B cell (primary cell): ENCODE results near the gene LNX1. TPM values are rescaled to one million over a fixed set of nuclear protein-coding genes. Genes with fewer than 3 reads are reported as not detected.

Experiments used
- ATAC-seq: fragments of 200-7000 bp; cut with Tn5 transposase; one replicate; pipeline ENCODE4 v1.10.0; 2021; ENCODE audit warnings: low read depth, mild to moderate bottlenecking, moderate number of reproducible peaks, moderate library complexity
- CTCF ChIA-PET: fragments of 350-600 bp; sonication (Branson Sonifier 250); formaldehyde crosslinking; loops from one replicate; lab custom pipeline; 2021; ENCODE audit warnings: antibody characterized with exemption, inconsistent platforms; lab: Charles Lee
- POLR2A ChIA-PET: fragments of 350-600 bp; sonication (Branson Sonifier 250); formaldehyde crosslinking; loops from one replicate; lab custom pipeline; 2021; ENCODE audit warnings: antibody characterized with exemption; lab: Charles Lee
- DNase-seq: peaks from one replicate; pipeline ENCODE4 v3.0.0; 2013
- H2AFZ ChIP-seq: 2 replicates; pipeline ENCODE4 v1.6.1; 2012; ENCODE audit warnings: mild to moderate bottlenecking, low read depth, low read length; ENCODE audit not compliant: insufficient read depth, poor library complexity, severe bottlenecking
- H3K27ac ChIP-seq, 2 donors: 1 replicate in 1 of 2; 2 replicates in 1 of 2; pipeline ENCODE4 v1.5.1; 2012 to 2013; ENCODE audit warnings: low read length in 2 of 2, mild to moderate bottlenecking in 2 of 2, moderate library complexity in 1 of 2
- H3K27me3 ChIP-seq, 4 experiments: fragments of 200-600 bp in 1 of 4; sonication (generic) in 1 of 4; replicated peaks in 1 of 4; 1 replicate in 2 of 4; 2 replicates in 2 of 4; pipeline versions ENCODE4 v1.6.1 to v1.7.0; 2013 to 2016; ENCODE audit warnings: low read length in 3 of 4, mild to moderate bottlenecking in 2 of 4, mixed read lengths in 1 of 4, moderate library complexity in 1 of 4; ENCODE audit not compliant: insufficient read depth in 4 of 4, control insufficient read depth in 3 of 4; ENCODE audit errors: control extremely low read depth in 1 of 4
- H3K36me3 ChIP-seq, 2 experiments: replicated peaks in 1 of 2; 1 replicate in 1 of 2; 2 replicates in 1 of 2; pipeline versions ENCODE4 v1.6.1 to v1.7.1; 2013; ENCODE audit warnings: low read length in 1 of 2; ENCODE audit not compliant: insufficient read depth in 2 of 2, control insufficient read depth in 1 of 2; ENCODE audit errors: control extremely low read depth in 1 of 2, extremely low read depth in 1 of 2
- H3K4me1 ChIP-seq, 2 donors: fragments of 200-600 bp in 1 of 2; sonication (generic) in 1 of 2; 1 replicate in 1 of 2; 2 replicates in 1 of 2; pipeline versions ENCODE4 v1.5.1 to v1.6.1; 2013 to 2017; ENCODE audit warnings: low read length in 2 of 2; ENCODE audit not compliant: control insufficient read depth in 2 of 2, insufficient read depth in 2 of 2
- H3K4me2 ChIP-seq: replicated peaks from 2 replicates; pipeline ENCODE3; 2012; ENCODE audit warnings: mild to moderate bottlenecking, low read depth, low read length; ENCODE audit not compliant: poor library complexity, severe bottlenecking
- H3K4me3 ChIP-seq, 5 experiments: fragments of 200-600 bp in 1 of 5; sonication (generic) in 1 of 5; 1 replicate in 3 of 5; 2 replicates in 2 of 5; pipeline versions ENCODE4 v1.5.1 to v1.7.0; 2011 to 2016; ENCODE audit warnings: low read length in 4 of 5, mild to moderate bottlenecking in 4 of 5, low read depth in 2 of 5, control low read depth in 1 of 5, moderate library complexity in 1 of 5; ENCODE audit not compliant: insufficient read depth in 1 of 5; ENCODE audit errors: control extremely low read depth in 1 of 5, extremely low read depth in 1 of 5
- H3K79me2 ChIP-seq: fragments of 200-600 bp; sonication (generic); one replicate; pipeline ENCODE4 v1.6.0; 2016; ENCODE audit warnings: low read length; ENCODE audit not compliant: control insufficient read depth, insufficient read depth
- H3K9ac ChIP-seq: fragments of 200-600 bp; sonication (generic); 2 replicates; pipeline ENCODE4 v1.6.1; 2017; ENCODE audit warnings: mild to moderate bottlenecking, low read length, moderate library complexity
- H3K9me3 ChIP-seq, 3 donors: one replicate each; pipeline versions ENCODE4 v1.6.1 to v1.7.1; 2013; ENCODE audit warnings: low read length in 2 of 3; ENCODE audit not compliant: control insufficient read depth in 2 of 3, insufficient read depth in 1 of 3; ENCODE audit errors: control extremely low read depth in 1 of 3
- H4K20me1 ChIP-seq: 2 replicates; pipeline ENCODE4 v1.6.0; 2012; ENCODE audit warnings: mild to moderate bottlenecking, low read length; ENCODE audit not compliant: insufficient read depth, control insufficient read depth, poor library complexity, severe bottlenecking
- H3K27ac Mint-ChIP-seq: one replicate; pipeline ENCODE4 v1.8.0; 2021; ENCODE audit warnings: mixed read lengths
- H3K27me3 Mint-ChIP-seq: one replicate; pipeline ENCODE4 v1.8.0; 2021; ENCODE audit warnings: mixed read lengths
- H3K4me1 Mint-ChIP-seq: one replicate; pipeline ENCODE4 v1.8.0; 2021; ENCODE audit warnings: mixed read lengths
- H3K4me3 Mint-ChIP-seq: one replicate; pipeline ENCODE4 v1.8.0; 2021; ENCODE audit warnings: mixed read lengths
- H3K9me3 Mint-ChIP-seq: one replicate; pipeline ENCODE4 v1.8.0; 2022; ENCODE audit warnings: mixed read lengths; ENCODE audit not compliant: insufficient read depth
- EZH2 ChIP-seq: IDR thresholded peaks from 2 replicates; pipeline ENCODE4 v1.6.1; 2012; ENCODE audit warnings: borderline replicate concordance, low read depth, mild to moderate bottlenecking, moderate library complexity, low read length; ENCODE audit not compliant: insufficient read depth, poor library complexity, severe bottlenecking
- WGBS: methylation state at CpG from one replicate; pipeline ENCODE4 v1.1.5; 2013; ENCODE audit warnings: missing lambda C conversion rate; ENCODE audit not compliant: insufficient coverage; 5-methylcytosine and 5-hydroxymethylcytosine counted together
- intact Hi-C: fragments of 100-400 bp; cut with micrococcal nuclease; formaldehyde crosslinking; loops from one replicate; pipeline ENCODE4 v1.10.0; 2022
- polyA plus RNA-seq: library from polyadenylated mRNA; depleted of rRNA; stranded (reverse); fragments of >200 nt; gene quantifications from 2 replicates; pipeline ENCODE4 v1.2.3, GENCODE V29; 2012
- total RNA-seq, 2 donors: library from RNA; stranded (reverse); fragments of 120-200 nt in 1 of 2; gene quantifications; 1 replicate in 1 of 2; 2 replicates in 1 of 2; pipeline versions ENCODE4 v1.2.3 to v1.2.4, GENCODE V29; 2013 to 2022
- TF ChIP-seq, protein P1 (sequence below): fragments of 200-600 bp; IDR thresholded peaks from one replicate; pipeline ENCODE4 v1.8.0; 2022; ENCODE audit warnings: antibody characterized with exemption, mild to moderate bottlenecking

LNX1 gene
- total and polyA plus RNA-seq, 2 donors (not counting 1 experiment from before 2014, with no cell fraction given) = not detected

DNA sequence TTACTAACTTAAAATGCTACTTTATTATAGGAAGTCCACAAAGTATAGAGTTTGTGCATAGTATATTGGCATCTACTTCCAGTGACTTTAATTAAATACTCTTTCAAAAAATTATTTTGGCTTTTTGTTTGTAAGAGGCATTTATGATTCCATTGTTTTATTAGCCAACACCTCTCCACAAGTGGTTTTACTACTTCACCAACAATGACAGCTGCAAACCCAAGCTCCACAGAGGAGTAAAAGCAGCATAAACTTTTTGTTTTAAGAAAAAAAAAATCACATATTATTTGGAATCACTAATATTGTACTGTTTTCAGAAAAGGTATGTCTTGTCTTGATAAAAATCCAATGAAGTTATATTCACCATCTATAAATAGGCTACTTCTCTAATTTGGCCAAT, 125.4 kb downstream of the LNX1 start:
- Histone ChIP-seq H3K4me1 (no peaks in the 10 kb centered on the region), H3K9ac (no peak overlapping the region), H3K36me3 (peaks cover 2 to 16% of the 10 kb centered on the region in 2 experiments), H3K27ac (no peak overlapping the region), H3K27me3 (no peaks in the 10 kb centered on the region), H3K4me3 (no peak overlapping the region), H2AFZ (no peak overlapping the region), H3K79me2 (no peaks in the 10 kb centered on the region), H3K9me3 (peaks cover 0 to 11% (median 5%) of the 10 kb centered on the region in 3 donors), H3K4me2 (no peak overlapping the region), H4K20me1 (no peaks in the 10 kb centered on the region)
- DNase-seq (no peak), ATAC-seq (no peak)
- Mint-ChIP-seq H3K4me3 (no peak overlapping the region), H3K4me1 (no peaks in the 10 kb centered on the region), H3K27ac (no peak overlapping the region), H3K27me3 (no peaks in the 10 kb centered on the region), H3K9me3 (peaks cover 5% of the 10 kb centered on the region)
- intact Hi-C loops = no loop called here
- ChIA-PET CTCF (interaction anchor here (1.0 kb wide), 1 partner anchor 23 kb away, joined by 3 read pairs; no protein-coding TSS in a partner anchor), POLR2A (no interaction called here)
- TF ChIP-seq, protein P1, sequence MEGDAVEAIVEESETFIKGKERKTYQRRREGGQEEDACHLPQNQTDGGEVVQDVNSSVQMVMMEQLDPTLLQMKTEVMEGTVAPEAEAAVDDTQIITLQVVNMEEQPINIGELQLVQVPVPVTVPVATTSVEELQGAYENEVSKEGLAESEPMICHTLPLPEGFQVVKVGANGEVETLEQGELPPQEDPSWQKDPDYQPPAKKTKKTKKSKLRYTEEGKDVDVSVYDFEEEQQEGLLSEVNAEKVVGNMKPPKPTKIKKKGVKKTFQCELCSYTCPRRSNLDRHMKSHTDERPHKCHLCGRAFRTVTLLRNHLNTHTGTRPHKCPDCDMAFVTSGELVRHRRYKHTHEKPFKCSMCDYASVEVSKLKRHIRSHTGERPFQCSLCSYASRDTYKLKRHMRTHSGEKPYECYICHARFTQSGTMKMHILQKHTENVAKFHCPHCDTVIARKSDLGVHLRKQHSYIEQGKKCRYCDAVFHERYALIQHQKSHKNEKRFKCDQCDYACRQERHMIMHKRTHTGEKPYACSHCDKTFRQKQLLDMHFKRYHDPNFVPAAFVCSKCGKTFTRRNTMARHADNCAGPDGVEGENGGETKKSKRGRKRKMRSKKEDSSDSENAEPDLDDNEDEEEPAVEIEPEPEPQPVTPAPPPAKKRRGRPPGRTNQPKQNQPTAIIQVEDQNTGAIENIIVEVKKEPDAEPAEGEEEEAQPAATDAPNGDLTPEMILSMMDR = no peak
- no peak for TF ChIP-seq EZH2

DNA sequence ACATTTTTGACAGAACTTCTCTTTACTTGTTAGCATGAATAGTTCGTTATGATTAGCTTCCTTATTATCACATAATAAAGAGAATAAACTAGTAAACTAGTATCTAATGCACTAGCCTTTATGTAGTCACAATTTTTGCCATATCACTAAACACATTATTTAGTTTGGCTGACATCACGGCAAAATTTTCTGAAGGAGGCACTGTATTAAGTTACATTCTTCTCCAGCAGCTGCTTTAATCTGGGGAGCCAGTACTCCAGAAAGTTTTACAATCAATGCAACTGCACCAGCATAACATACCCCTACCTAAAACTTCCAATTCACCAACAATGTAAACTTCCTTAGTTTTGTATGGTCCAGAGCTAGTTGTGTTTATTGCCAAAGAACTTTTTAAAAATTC, 126.0 kb downstream of the LNX1 start:
- peaks cover 5% of the 10 kb centered on the region for H3K9me3 Mint-ChIP-seq
- H3K79me2 ChIP-seq = no peaks in the 10 kb centered on the region
- WGBS = 100% methylated on average over 1 of the region's 2 CpGs
- H2AFZ ChIP-seq = no peak overlapping the region
- H3K27me3 ChIP-seq = no peaks in the 10 kb centered on the region
- ChIA-PET CTCF (interaction anchor here (1.0 to 1.1 kb wide), 2 partner anchors 24 to 339 kb away, joined by 3 read pairs; no protein-coding TSS in a partner anchor), POLR2A (no interaction called here)
- no peak overlapping the region for H3K4me3 Mint-ChIP-seq
- H3K4me2 ChIP-seq = no peak overlapping the region
- peaks cover 0 to 11% (median 5%) of the 10 kb centered on the region in 3 donors for H3K9me3 ChIP-seq
- no peak overlapping the region for H3K9ac ChIP-seq
- no peak overlapping the region for H3K27ac Mint-ChIP-seq
- no peak overlapping the region for H3K27ac ChIP-seq
- no peak overlapping the region for H3K4me3 ChIP-seq
- peaks cover 2 to 22% of the 10 kb centered on the region in 2 experiments for H3K36me3 ChIP-seq
- no peaks in the 10 kb centered on the region for H3K4me1 Mint-ChIP-seq
- no peaks in the 10 kb centered on the region for H3K4me1 ChIP-seq
- intact Hi-C loops = no loop called here
- DNase-seq = no peak
- ATAC-seq = no peak
- no peaks in the 10 kb centered on the region for H4K20me1 ChIP-seq
- no peaks in the 10 kb centered on the region for H3K27me3 Mint-ChIP-seq
- no peak for TF ChIP-seq EZH2
- TF ChIP-seq, protein P1 = no peak
